DOHH2 (cell line): Measurements from ENCODE around the gene UMAD1.

Experiments
- CTCF ChIP-seq: fragments of 200-600 bp; sonication (generic); IDR thresholded peaks from one replicate; pipeline ENCODE4 v1.5.1; 2014; ENCODE audit warnings: antibody characterized with exemption, mild to moderate bottlenecking, low read depth, low read length; ENCODE audit not compliant: poor library complexity, severe bottlenecking
- EZH2phosphoT487 ChIP-seq: fragments of 200-600 bp; sonication (generic); IDR thresholded peaks from 2 replicates; pipeline ENCODE4 v1.6.1; 2017; ENCODE audit warnings: borderline replicate concordance, mild to moderate bottlenecking, antibody characterized with exemption, low read length, moderate library complexity, mixed read lengths

- no peak for TF ChIP-seq CTCF
- TF ChIP-seq EZH2phosphoT487 = no peak
Measured at GRCh38 chr7:7732621-7733281, 92.2 kb downstream of the UMAD1 start.
